ENCODE measurements around the gene OPRD1.

- TF ChIP-seq CTCF (IDR thresholded peaks at IDR 0.05) (peak; percentile 85 to 88), POLR2A (IDR thresholded peaks at IDR 0.05) (no peak), EP300 (IDR thresholded peaks at IDR 0.05) (no peak), POLR2AphosphoS5 (IDR thresholded peaks at IDR 0.05) (no peak)
These were observed 65.3 kb downstream of the OPRD1 start for GRCh38 chr1:28877132-28877781.
